Femur (tissue), 1 donor: ENCODE results near the gene ACOT7.
A peak's percentile ranks its signal among the peaks of the same experiment; 100 is the strongest.

Experiments used
- DNase-seq: peaks from one replicate; pipeline ENCODE4 v3.0.0-alpha.2; 2017

The ACOT7 gene

GRCh38 chr1:6280761-6281451, 112.7 kb downstream of the ACOT7 start:
- DNase-seq, result no peak

GRCh38 chr1:6279613-6280383, 113.8 kb downstream of the ACOT7 start:
- DNase-seq, result no peak

DNA sequence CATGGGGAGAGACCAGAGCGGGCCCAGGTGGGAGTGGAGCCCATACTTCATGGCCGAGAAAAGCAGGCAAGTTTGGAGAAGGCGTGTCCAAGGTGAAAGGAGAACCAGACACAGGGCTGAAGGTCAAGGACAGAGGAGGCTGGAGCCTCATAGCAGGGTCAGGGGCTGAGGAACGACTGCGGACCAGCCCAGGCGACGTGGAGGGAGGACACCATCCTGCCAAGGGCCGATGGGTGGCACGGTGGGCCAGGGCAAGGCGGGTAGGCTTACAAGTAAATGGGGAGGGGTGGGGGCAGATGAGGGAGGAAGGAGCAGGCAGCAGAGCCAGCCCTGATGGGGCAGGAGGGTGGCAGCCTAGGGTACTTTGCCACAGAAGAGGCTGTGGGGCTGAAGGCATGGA, 114.5 kb downstream of the ACOT7 start:
- no peak for DNase-seq

GRCh38 chr1:6278263-6278662, 115.3 kb downstream of the ACOT7 start:
- no peak for DNase-seq

DNA sequence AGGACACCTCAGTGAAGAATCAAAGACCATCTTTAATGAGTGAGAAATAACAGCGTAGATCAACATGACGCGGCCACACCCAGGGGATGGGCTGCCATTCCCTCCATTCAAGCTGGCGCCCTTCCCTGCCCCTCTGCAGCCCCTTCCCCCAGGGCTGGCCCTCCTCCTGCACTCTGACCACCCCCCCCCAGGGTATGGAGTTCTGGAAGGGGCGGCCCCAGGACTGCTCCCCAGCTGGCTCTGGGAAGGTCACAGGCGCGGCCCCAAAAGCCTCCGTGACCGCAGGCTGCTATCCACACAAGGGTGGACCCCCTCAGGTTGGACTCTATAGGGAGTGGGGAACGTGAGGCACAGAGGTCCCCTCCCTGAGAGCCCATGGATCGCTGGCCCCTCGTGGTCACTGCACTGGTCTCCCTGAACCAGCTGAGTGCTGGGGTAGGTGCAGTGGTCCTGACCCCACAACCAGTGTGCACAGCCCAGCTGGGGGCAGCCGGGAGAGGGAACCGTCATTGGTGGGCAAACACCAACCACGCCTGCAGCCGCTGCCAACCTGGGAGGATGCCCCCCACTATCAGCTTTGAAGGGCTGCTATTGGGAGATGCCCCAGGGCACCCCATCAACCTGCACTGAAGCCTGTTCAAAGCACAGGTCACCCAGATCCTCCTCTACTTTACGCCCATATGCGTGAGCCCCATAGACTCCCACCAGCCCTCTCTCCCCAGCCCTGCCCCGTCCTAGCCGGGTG, 116.6 kb downstream of the ACOT7 start:
- no peak for DNase-seq

DNA sequence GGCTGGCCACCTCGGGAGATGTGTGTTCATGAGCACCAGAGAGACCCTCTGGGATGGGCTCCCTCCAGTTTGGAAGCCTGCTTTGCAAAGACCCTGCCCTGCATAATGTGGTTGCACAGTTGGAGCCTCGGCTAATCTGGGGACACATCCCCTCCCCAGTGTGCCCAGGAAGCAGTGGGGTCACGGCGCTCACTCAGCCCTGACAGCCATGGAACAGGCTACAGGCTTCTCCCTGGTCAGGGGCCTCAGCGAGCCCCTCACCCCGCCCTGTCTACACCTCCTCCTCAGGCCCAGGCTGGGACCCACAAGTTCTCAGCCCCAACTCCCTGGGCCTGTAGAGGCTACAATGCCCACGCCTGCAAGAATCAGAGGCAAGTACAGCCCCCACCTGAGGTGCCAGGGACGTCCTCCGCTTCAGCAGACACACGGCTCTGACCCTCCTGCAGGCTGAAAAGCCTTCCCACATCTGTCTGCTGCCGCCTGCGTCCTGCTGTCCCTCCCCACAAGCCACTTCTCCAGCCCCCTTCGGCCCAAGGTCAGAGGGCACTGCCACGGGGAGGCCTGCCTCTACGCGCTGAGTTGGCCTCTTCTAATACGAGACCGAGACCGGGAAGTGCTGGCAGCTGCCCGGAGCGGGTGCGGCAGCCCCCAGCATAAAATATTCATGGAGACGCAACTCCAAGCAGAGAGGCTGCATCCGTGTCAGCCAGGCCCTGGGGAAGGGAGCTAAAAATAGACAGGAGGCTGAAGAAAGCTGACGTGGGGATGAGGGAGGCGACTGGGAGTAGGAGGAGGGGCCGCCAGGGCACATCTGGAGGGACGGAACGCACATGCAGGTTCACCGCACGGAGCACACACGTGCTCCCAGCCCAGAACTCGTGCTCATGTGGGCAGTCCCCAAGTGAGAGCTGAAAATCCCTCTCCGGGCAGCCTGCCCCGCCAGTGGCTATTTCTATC, 117.5 kb downstream of the ACOT7 start:
- DNase-seq, result peak; percentile 90

DNA sequence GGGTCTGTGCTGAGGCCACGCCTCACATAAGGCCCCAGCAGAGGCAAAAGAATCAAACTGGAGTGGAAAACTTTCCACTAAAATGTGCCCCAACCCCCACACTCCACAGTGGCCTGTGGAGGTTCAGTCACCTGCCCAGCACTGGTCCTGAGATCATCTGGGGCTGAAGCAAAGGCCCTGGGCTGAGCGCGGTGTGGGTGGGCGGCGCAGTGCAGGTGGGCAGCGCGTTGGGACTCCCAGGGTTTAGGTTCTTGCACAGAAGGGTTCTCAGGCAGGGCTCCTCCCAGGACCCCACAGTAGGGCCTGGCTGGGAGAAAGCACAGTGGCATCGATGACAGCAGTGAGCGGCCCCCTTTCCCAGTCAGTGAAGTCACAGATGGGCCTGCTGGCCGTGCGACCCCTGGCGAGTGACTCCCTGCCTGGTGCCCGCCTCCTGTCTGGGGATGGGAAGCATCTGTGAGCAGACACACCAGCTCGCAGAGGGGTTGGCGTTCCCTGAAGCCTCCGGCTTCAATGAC, 118.9 kb downstream of the ACOT7 start:
- DNase-seq, result no peak

- no peak for DNase-seq
These were observed 119.5 kb downstream of the ACOT7 start for GRCh38 chr1:6274102-6274501.

DNA sequence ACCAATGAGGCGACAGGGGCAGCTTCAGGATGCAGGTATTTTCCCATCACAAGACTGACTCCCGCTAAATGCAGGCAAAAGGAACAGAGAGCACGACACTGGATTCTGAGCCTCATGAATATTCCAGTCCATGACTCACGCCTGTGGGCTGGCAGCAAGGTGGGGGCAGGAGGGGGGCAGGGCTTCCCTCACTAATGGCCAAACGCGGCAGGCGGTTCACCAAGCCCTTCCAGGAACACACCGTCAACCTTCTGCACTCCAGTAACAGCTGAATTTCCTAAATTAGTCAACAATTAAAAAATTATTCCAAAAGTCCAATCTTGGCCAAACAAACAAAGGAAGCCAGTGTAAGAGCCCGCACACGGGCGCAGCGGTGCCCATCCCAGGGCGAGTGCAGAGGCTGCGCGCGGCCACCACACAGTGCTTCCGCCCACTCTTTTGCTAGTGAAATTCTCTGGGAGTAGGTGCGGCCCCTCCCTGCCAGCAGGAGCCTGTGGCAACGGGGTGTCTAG, 120.1 kb downstream of the ACOT7 start:
- DNase-seq, result no peak

DNA sequence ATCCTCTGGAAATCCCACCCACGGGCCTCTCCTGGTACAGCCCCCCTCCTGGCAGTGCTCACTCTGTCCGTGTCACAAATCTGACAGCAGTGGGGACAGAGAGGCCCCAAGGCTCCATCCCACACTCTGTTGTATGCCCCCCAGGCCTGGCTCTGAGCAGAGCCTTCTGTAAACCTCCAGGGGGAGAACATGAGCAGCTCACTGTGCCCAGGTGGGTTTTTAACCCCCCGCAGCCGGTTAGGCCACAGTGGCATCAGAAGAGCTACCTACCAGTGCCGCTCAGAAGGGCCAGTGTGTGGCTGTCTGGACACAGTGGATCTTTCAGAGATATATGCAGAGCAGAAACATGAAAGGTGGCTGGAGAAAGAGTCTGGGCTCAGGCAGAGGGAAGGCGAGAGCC, 120.7 kb downstream of the ACOT7 start:
- no peak for DNase-seq

- DNase-seq, result peak; percentile 60
These were observed 121.1 kb downstream of the ACOT7 start for GRCh38 chr1:6272452-6272851.

DNA sequence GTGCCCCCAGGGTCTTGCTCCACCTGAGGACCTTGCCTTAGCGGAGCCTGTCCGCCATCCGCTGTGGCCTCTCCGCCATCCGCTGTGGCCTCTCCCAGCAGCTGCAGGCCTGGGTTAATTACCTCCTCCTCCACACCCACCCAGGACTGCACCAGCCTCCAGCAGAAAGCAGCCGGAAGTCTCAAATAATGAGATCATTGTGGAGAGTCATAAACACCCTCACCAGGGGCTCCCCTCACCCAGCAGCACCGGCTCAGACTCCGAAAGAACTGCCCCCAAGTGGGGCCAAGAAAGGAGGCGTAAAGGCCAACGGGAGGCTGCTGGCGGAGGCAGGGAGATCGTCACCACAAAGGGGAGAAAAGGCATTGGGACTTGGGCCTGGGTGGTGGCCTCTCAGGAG, 122.0 kb downstream of the ACOT7 start:
- DNase-seq, result no peak

DNA sequence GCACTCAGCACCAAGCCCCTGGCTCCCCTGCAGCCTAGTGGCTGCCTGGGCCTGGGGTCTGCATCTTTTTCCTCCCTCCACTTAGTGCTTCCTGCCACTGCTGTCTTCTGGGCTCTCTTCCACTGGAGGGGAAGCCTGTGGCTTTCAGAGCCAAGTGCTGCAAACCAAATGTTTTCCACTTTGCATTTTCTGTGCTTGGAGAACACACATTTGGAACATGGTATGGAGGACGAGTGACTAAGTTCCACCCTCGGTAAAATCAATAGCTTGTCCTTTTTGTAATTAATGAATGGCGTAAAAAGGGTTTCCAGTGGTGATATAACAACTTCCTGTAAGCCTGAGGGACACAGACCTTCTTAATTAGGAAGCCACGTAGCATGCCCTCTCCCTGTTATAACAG, 122.6 kb downstream of the ACOT7 start:
- peak; percentile 79 for DNase-seq

DNA sequence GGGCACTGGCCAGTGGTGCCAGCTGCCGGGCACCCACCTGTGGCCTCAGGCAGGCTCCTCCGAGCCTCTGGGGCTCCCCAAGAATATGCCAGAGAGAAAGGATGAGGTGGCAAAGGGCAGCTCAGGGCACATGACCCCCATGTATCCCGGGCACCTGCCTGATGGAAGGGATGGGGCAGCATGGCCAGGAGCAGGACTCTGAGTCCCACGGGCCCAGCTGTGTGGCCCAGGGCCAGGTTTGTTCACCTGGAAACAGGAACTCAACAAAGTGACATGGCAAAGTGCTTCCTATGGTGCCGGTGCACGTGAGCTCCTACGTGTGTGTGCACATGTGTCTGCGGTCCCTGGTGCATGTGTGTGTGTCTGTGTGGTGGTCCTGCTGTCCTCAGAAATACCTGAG, 123.2 kb downstream of the ACOT7 start:
- no peak for DNase-seq

DNA sequence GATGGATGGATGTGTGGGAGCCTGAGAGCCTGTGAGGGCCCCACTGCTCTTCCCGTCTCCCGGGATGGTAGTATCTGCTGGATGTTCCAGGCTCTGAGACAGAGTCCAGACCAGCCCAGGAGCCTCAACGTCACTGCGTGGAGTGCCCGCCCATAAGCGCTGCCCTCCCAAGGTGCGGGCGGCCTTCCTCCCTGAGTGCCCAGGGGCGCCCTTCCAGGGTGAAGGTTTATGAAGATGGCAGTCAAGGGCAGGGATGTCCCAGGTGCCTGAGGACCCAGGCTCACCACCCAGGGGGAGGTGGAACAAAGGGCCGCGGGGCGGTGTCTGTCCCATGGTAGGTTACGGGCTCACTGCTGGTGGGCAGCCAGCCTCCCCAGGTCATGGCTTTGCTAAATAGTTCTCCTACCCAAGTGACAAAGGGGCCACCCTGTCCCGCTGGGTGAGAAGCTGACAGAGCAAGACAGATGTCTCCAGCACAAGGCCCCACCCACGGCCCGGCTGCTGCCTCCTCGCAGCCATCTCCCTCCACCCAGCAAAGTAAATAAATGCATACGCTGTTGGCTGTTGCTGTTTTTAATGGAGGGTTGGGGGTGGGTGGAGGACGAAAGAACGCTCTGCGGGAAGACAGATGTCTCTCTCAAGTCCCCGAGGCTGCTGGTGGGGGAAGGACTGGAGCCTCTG, 123.7 kb downstream of the ACOT7 start:
- DNase-seq, result peak; percentile 71

DNA sequence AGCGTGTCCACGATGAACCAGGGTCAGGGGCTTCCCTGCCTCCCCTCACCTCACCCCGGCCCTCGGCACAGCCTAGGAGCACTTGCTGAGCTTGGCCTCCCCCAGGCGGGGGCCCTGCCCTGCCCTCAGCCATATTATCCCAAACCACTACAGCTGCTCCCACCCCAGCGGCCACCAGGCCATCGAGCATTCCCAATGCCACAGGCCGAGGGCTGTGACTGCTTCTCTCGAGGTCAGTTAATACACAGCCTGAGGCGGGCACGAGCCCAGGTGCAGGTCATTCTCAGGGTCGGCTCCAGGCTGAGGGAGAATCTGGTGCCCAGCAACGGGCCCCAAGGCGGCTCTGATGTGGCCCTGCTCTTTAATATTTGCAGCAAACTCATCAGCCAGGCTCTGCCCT, 124.3 kb downstream of the ACOT7 start:
- DNase-seq, result no peak

DNA sequence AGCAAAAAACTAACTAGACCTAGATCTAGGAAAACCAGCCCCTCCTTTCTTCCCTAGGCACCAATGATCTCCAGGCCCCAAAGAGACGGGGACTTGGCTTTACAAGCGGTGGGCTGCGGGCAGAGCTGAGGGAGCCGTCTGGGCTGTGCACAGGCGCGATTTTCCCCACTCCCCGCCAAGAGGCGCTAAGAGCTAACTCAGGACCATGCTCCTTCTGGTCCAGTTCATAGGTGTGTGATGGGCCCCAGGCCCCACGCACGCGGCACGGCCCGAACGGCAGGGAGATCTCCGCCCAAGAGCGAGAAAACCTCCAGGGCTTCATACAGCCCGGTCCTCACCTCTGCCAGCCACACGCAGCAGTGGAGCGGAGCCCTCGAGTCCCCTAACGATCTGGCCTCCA, 125.2 kb downstream of the ACOT7 start:
- no peak for DNase-seq

- no peak for DNase-seq
These were observed 125.8 kb downstream of the ACOT7 start for GRCh38 chr1:6267686-6268322.

GRCh38 chr1:6266641-6267040, 126.9 kb downstream of the ACOT7 start:
- no peak for DNase-seq

DNA sequence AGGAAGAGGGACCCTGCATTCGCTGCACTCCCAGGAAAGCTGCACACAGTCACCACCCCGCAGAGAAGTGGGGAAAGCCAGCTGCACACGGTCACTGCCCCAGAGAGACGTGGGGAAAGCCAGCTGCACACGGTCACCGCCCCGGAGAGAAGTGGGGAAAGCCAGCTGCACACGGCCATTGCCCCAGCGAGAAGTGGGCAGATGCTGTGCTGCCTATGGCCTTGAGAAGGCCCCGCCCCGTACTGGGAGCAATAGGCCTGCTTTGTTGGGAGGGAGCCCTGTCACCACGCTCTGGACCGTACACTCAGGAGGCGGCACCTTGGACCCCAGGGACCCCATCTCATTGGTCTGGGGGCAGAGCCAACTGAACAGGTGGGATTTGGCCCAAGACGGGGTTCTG, 128.4 kb downstream of the ACOT7 start:
- DNase-seq, result no peak

DNA sequence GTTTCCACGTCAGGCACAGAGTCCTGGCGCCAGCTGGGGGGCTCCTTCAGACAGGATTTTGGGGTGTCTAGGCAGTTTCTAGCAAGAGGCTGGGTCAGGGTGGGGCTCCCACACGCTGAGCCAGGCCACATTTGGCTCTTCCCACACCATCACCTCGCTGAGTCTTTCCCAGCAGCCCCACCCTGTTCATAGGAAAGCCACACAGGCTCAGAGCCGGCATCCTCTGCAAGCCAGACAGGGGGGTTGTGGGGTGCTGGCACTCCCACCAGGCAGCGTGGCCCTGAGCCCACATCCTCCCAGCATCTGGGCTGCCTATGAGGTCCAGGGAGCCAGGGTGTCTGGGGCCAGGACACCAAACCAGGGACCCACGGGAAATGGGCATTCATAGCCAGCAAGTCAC, 129.9 kb downstream of the ACOT7 start:
- DNase-seq, result peak; percentile 59
